GM23338 (cell line): ENCODE data around the gene COMMD10.

ENCODE experiments used
- CREB1 ChIP-seq: fragments of 250-450 bp; sonication (Bioruptor Pico); IDR thresholded peaks from 2 replicates; pipeline ENCODE4 v1.5.0; 2020; ENCODE audit warnings: low read depth, mild to moderate bottlenecking, moderate library complexity
- EZH2 ChIP-seq: fragments of 200-600 bp; sonication (generic); IDR thresholded peaks from one replicate; pipeline ENCODE4 v1.8.0; 2017; ENCODE audit warnings: antibody characterized with exemption, mild to moderate bottlenecking, low read depth; ENCODE audit not compliant: unreplicated experiment
- JUNB ChIP-seq: IDR thresholded peaks from one replicate; pipeline ENCODE4 v1.6.1; 2016; ENCODE audit warnings: antibody characterized with exemption; ENCODE audit not compliant: unreplicated experiment
- POLR2AphosphoS5 ChIP-seq: IDR thresholded peaks from 2 replicates; pipeline ENCODE4 v1.6.1; 2016; ENCODE audit warnings: antibody characterized with exemption, low read depth
- ZNF114 ChIP-seq: fragments of 250-450 bp; sonication (Bioruptor Pico); IDR thresholded peaks from 2 replicates; pipeline ENCODE4 v1.5.0; 2020; ENCODE audit warnings: mild to moderate bottlenecking, moderate library complexity
- ZNF331 ChIP-seq: fragments of 250-450 bp; sonication (Bioruptor Pico); IDR thresholded peaks from 2 replicates; pipeline ENCODE4 v1.5.0; 2020; ENCODE audit warnings: low read depth, mild to moderate bottlenecking, moderate library complexity
- TF ChIP-seq, protein P1 (sequence below), 2 experiments: fragments of 200-600 bp in 1 of 2; sonication (generic) in 1 of 2; conservative IDR thresholded peaks; 2 replicates each; pipeline versions ENCODE4 v1.5.1 to v1.6.1; 2016 to 2017; ENCODE audit warnings: antibody characterized with exemption in 2 of 2, low read depth in 2 of 2, mild to moderate bottlenecking in 2 of 2, moderate library complexity in 1 of 2
- TF ChIP-seq, protein P2 (sequence below): IDR thresholded peaks from 2 replicates; pipeline ENCODE4 v1.6.1; 2016; ENCODE audit warnings: antibody characterized with exemption
- TF ChIP-seq, protein P3 (sequence below): IDR thresholded peaks from one replicate; pipeline ENCODE4 v1.6.1; 2018; ENCODE audit warnings: antibody characterized with exemption; ENCODE audit not compliant: unreplicated experiment

DNA sequence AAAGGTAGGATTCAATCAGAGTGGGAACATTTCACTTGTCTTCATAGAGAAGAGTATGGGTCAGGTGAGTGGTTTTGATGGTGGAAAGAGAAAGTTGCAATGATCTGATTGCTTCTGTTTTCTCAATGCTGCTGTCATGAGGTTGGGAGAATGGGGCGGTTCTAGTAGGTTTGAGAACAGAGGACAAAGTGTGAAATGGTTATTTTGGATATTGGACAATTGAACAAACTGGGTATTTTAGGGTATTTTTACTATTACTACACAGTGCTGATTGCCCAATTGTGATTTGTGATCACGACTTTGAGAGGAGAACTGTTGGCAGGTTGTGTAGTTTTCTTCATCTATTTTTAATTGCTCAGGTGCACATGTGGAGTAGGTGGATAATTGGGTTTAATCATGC, 60.2 kb downstream of the COMMD10 start:
- no peak for TF ChIP-seq ZNF114 (CRISPR knock-in tag)
- TF ChIP-seq, protein P1, sequence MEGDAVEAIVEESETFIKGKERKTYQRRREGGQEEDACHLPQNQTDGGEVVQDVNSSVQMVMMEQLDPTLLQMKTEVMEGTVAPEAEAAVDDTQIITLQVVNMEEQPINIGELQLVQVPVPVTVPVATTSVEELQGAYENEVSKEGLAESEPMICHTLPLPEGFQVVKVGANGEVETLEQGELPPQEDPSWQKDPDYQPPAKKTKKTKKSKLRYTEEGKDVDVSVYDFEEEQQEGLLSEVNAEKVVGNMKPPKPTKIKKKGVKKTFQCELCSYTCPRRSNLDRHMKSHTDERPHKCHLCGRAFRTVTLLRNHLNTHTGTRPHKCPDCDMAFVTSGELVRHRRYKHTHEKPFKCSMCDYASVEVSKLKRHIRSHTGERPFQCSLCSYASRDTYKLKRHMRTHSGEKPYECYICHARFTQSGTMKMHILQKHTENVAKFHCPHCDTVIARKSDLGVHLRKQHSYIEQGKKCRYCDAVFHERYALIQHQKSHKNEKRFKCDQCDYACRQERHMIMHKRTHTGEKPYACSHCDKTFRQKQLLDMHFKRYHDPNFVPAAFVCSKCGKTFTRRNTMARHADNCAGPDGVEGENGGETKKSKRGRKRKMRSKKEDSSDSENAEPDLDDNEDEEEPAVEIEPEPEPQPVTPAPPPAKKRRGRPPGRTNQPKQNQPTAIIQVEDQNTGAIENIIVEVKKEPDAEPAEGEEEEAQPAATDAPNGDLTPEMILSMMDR (conservative IDR thresholded peaks at IDR 0.05; ENCODE audit: low read depth in 2 of 2): no peak
- TF ChIP-seq, protein P2, sequence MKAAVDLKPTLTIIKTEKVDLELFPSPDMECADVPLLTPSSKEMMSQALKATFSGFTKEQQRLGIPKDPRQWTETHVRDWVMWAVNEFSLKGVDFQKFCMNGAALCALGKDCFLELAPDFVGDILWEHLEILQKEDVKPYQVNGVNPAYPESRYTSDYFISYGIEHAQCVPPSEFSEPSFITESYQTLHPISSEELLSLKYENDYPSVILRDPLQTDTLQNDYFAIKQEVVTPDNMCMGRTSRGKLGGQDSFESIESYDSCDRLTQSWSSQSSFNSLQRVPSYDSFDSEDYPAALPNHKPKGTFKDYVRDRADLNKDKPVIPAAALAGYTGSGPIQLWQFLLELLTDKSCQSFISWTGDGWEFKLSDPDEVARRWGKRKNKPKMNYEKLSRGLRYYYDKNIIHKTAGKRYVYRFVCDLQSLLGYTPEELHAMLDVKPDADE: no peak
- TF ChIP-seq CREB1: no peak
- no peak for TF ChIP-seq EZH2
- no peak for TF ChIP-seq ZNF331 (CRISPR knock-in tag)
- TF ChIP-seq POLR2AphosphoS5: no peak
- no peak for TF ChIP-seq JUNB
- TF ChIP-seq, protein P3, sequence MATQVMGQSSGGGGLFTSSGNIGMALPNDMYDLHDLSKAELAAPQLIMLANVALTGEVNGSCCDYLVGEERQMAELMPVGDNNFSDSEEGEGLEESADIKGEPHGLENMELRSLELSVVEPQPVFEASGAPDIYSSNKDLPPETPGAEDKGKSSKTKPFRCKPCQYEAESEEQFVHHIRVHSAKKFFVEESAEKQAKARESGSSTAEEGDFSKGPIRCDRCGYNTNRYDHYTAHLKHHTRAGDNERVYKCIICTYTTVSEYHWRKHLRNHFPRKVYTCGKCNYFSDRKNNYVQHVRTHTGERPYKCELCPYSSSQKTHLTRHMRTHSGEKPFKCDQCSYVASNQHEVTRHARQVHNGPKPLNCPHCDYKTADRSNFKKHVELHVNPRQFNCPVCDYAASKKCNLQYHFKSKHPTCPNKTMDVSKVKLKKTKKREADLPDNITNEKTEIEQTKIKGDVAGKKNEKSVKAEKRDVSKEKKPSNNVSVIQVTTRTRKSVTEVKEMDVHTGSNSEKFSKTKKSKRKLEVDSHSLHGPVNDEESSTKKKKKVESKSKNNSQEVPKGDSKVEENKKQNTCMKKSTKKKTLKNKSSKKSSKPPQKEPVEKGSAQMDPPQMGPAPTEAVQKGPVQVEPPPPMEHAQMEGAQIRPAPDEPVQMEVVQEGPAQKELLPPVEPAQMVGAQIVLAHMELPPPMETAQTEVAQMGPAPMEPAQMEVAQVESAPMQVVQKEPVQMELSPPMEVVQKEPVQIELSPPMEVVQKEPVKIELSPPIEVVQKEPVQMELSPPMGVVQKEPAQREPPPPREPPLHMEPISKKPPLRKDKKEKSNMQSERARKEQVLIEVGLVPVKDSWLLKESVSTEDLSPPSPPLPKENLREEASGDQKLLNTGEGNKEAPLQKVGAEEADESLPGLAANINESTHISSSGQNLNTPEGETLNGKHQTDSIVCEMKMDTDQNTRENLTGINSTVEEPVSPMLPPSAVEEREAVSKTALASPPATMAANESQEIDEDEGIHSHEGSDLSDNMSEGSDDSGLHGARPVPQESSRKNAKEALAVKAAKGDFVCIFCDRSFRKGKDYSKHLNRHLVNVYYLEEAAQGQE: no peak
